SJSA1 (cell line): Measurements from ENCODE around the gene CXCL6. TPM values are rescaled to one million over a fixed set of nuclear protein-coding genes. Genes with fewer than 3 reads are reported as not detected.

ENCODE experiments used
- DNase-seq, 2 experiments: peaks; one replicate each; pipeline ENCODE4 v3.0.0-alpha.2; 2015 to 2020; ENCODE audit warnings: low spot score in 2 of 2, low read depth in 1 of 2
- H3K27ac ChIP-seq: fragments of 250-450 bp; sonication (Bioruptor Pico); 2 replicates; pipeline ENCODE4 v1.5.1; 2020; ENCODE audit warnings: mild to moderate bottlenecking, moderate library complexity
- H3K27me3 ChIP-seq: fragments of 250-450 bp; sonication (Bioruptor Pico); replicated peaks from 2 replicates; pipeline ENCODE4 v1.5.1; 2020; ENCODE audit warnings: mild to moderate bottlenecking, moderate library complexity
- H3K36me3 ChIP-seq: fragments of 250-450 bp; sonication (Bioruptor Pico); 2 replicates; pipeline ENCODE4 v1.5.1; 2020; ENCODE audit warnings: mild to moderate bottlenecking
- H3K4me1 ChIP-seq: fragments of 250-450 bp; sonication (Bioruptor Pico); replicated peaks from 2 replicates; pipeline ENCODE4 v1.6.1; 2021; ENCODE audit warnings: mild to moderate bottlenecking
- H3K4me3 ChIP-seq: fragments of 250-450 bp; sonication (Bioruptor Pico); 2 replicates; pipeline ENCODE4 v1.5.1; 2020; ENCODE audit warnings: mild to moderate bottlenecking
- H3K9me3 ChIP-seq: fragments of 250-450 bp; sonication (Bioruptor Pico); replicated peaks from 2 replicates; pipeline ENCODE4 v1.5.1; 2020; ENCODE audit warnings: mild to moderate bottlenecking
- total RNA-seq: library from RNA; depleted of rRNA; stranded (reverse); fragments of >200 nt; shearing (Covaris generic); gene quantifications from 2 replicates; pipeline ENCODE4 v1.2.3, GENCODE V29; 2014; rRNA removed

CXCL6 gene
- total RNA-seq, 1 experiment from 2014 or later: not detected

- H3K4me3 ChIP-seq: no peak overlapping the region
- no peaks in the 10 kb centered on the region for H3K9me3 ChIP-seq
- H3K36me3 ChIP-seq: no peaks in the 10 kb centered on the region
- no peaks in the 10 kb centered on the region for H3K27me3 ChIP-seq
- DNase-seq: no peak
- no peak overlapping the region for H3K27ac ChIP-seq
- no peaks in the 10 kb centered on the region for H3K4me1 ChIP-seq
Measured at GRCh38 chr4:73883306-73883705, 46.8 kb downstream of the CXCL6 start.

- no peak for DNase-seq
Measured at GRCh38 chr4:73885574-73886267, 49.2 kb downstream of the CXCL6 start.

More at GRCh38 chr4:73885574-73886267, 49.2 kb downstream of the CXCL6 start:
- Histone ChIP-seq H3K27ac (no peak overlapping the region), H3K9me3 (no peaks in the 10 kb centered on the region), H3K4me3 (no peak overlapping the region), H3K27me3 (no peaks in the 10 kb centered on the region), H3K36me3 (no peaks in the 10 kb centered on the region), H3K4me1 (no peaks in the 10 kb centered on the region)

Other genes with a start within 250 kb of the CXCL6 start
- gene RASSF6, start 216.2 kb upstream of the CXCL6 start, total RNA-seq: not detected in 2 replicates
- gene CXCL8, start 96.1 kb upstream of the CXCL6 start, total RNA-seq: 19.7 and 26.4 TPM in 2 replicates
- not detected in 2 replicates for gene PF4V1, start 16.6 kb downstream of the CXCL6 start, total RNA-seq
- gene CXCL1, start 32.7 kb downstream of the CXCL6 start, total RNA-seq: 0.38 and 2.3 TPM in 2 replicates
- not detected in 2 replicates for gene PF4, start 145.3 kb downstream of the CXCL6 start, total RNA-seq
- gene PPBP, start 151.5 kb downstream of the CXCL6 start, total RNA-seq: not detected in 2 replicates
- gene CXCL5, start 162.0 kb downstream of the CXCL6 start, total RNA-seq: 0.47 TPM in 1 of 2 replicates, not detected in the other
- 0.34 TPM in 1 of 2 replicates, not detected in the other for gene CXCL3, start 202.0 kb downstream of the CXCL6 start, total RNA-seq